ENCODE results near the gene ERBB2. TPM values are rescaled to one million over a fixed set of nuclear protein-coding genes. Genes with fewer than 3 reads are reported as not detected.

ERBB2 gene
- total and polyA plus RNA-seq, 2 of the 13 experiments (the other 11 are each of a cell fraction or from before 2014, with no cell fraction given): 57.7 to 64.1 TPM

DNA sequence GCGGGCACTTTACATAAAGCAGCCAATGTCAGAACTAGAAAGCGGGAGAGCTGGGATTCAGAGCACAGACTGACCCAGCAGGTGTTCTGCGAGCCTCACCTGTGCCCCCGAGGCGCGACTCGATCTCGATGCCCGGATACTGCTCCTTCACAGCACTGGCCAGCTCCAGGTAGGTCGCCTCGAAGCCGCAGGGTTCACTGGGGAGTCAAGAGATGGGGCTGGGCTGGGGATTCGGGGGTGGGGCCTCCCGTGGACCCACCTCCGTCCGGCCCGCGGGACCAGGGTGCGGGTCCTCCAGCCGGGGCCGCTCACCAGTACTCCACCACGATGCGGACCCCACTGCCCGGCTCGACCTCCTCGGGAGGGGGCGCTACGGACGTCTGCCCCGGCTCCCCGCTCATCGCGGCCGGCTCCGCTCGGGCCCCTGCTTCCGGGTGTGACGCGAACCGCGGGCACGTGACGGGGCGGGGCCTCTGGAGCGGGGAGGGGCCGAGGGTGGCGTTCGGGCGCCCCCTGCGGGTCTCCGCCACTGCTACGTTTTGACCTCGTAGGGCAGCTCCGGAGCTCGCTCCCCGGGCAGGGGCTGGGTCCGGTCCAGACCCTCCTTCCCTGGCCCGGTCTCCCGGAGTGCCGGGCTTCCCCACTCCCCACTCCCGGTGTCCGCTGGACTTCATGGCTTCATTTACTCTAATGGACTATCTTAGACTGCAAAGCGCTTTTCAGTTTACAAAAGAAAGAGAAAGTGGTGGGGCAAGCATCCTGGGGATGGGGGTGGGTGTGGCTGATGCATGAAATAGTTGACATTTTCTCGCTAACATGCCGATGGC, 30.4 kb downstream of the ERBB2 start, which contains the start of gene MIEN1 (continued):
- TF ChIP-seq, protein P1, sequence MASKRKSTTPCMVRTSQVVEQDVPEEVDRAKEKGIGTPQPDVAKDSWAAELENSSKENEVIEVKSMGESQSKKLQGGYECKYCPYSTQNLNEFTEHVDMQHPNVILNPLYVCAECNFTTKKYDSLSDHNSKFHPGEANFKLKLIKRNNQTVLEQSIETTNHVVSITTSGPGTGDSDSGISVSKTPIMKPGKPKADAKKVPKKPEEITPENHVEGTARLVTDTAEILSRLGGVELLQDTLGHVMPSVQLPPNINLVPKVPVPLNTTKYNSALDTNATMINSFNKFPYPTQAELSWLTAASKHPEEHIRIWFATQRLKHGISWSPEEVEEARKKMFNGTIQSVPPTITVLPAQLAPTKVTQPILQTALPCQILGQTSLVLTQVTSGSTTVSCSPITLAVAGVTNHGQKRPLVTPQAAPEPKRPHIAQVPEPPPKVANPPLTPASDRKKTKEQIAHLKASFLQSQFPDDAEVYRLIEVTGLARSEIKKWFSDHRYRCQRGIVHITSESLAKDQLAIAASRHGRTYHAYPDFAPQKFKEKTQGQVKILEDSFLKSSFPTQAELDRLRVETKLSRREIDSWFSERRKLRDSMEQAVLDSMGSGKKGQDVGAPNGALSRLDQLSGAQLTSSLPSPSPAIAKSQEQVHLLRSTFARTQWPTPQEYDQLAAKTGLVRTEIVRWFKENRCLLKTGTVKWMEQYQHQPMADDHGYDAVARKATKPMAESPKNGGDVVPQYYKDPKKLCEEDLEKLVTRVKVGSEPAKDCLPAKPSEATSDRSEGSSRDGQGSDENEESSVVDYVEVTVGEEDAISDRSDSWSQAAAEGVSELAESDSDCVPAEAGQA (IDR thresholded peaks at IDR 0.05; ENCODE audit: low read depth): 0 out of 2 replicates have a peak, but pooled peaks have one; percentile 32
- TF ChIP-seq, protein P1 (CRISPR knock-in tag; IDR thresholded peaks at IDR 0.05; ENCODE audit: borderline replicate concordance): no peak
- no peak for TF ChIP-seq ZFP37 (CRISPR knock-in tag; IDR thresholded peaks at IDR 0.05; ENCODE audit: borderline replicate concordance)
- TF ChIP-seq ZNF451 (CRISPR knock-in tag; IDR thresholded peaks at IDR 0.05): peak; percentile 65
- peak; percentile 88 for TF ChIP-seq SPEN (CRISPR knock-in tag; IDR thresholded peaks at IDR 0.05; ENCODE audit: low read depth)
- no peak for TF ChIP-seq MBNL3 (CRISPR knock-in tag; conservative IDR thresholded peaks at IDR 0.05)
- TF ChIP-seq MED1 (CRISPR knock-in tag; IDR thresholded peaks at IDR 0.05): peak; percentile 83
- peak; percentile 85; the same call in 1 of the 2 replicates for TF ChIP-seq ZMAT3 (CRISPR knock-in tag; conservative IDR thresholded peaks at IDR 0.05)
- 0 out of 2 replicates have a peak, but pooled peaks have one; percentile 31 for TF ChIP-seq ZBTB42 (CRISPR knock-in tag; IDR thresholded peaks at IDR 0.05)
- no peak; the same call in 1 of the 2 replicates for TF ChIP-seq ZNF761 (CRISPR knock-in tag; conservative IDR thresholded peaks at IDR 0.05)
- peak; percentile 31; the same call in 1 of the 2 replicates for TF ChIP-seq ZNF607 (CRISPR knock-in tag; IDR thresholded peaks at IDR 0.05; ENCODE audit: borderline replicate concordance)
- TF ChIP-seq PBX3 (CRISPR knock-in tag; IDR thresholded peaks at IDR 0.05; ENCODE audit: borderline replicate concordance): no peak
- peak; percentile 96 for TF ChIP-seq HNRNPK (IDR thresholded peaks at IDR 0.05; ENCODE audit: low read depth, low read length, poor library complexity, severe bottlenecking)
- TF ChIP-seq ZNF564 (CRISPR knock-in tag; IDR thresholded peaks at IDR 0.05): peak; percentile 83
- TF ChIP-seq ZNF280D (CRISPR knock-in tag; IDR thresholded peaks at IDR 0.05): no peak
- no peak; the same call in 1 of the 2 replicates for TF ChIP-seq HIVEP1 (CRISPR knock-in tag; IDR thresholded peaks at IDR 0.05)
- peak; percentile 86 for TF ChIP-seq SNAPC2 (CRISPR knock-in tag; IDR thresholded peaks at IDR 0.05)
- TF ChIP-seq SCMH1 (CRISPR knock-in tag; IDR thresholded peaks at IDR 0.05; ENCODE audit: borderline replicate concordance): no peak
- peak; percentile 95 for TF ChIP-seq ZNF891 (CRISPR knock-in tag; IDR thresholded peaks at IDR 0.05)
